A172 (cell line): ENCODE results near the gene ARSA. TPM values are rescaled to one million over a fixed set of nuclear protein-coding genes. Genes with fewer than 3 reads are reported as not detected.
"Not testable (repeated sequence)": the region's sequence is repeated elsewhere in the genome, so short reads cannot be mapped to it uniquely, and the experiment has no call there.

ENCODE experiments used
- DNase-seq: peaks from one replicate; pipeline ENCODE4 v3.0.0-alpha.2; 2015; ENCODE audit warnings: low spot score
- total RNA-seq: library from RNA; depleted of rRNA; stranded (reverse); fragments of >200 nt; shearing (Covaris generic); gene quantifications from 2 replicates; pipeline ENCODE4 v1.2.3, GENCODE V29; 2014

Gene ARSA
- total RNA-seq, 1 experiment from 2014 or later: 14.3 TPM

GRCh38 chr22:50621948-50622722 lies 5.8 kb downstream of the ARSA start:
- DNase-seq: no peak

- no peak for DNase-seq
Measured at GRCh38 chr22:50621356-50621880, 6.5 kb downstream of the ARSA start.

GRCh38 chr22:50620593-50621355 lies 7.2 kb downstream of the ARSA start:
- no peak for DNase-seq

GRCh38 chr22:50614296-50614695 lies 13.7 kb downstream of the ARSA start:
- DNase-seq: not testable (repeated sequence)

GRCh38 chr22:50613291-50613981 lies 14.5 kb downstream of the ARSA start:
- DNase-seq: no peak

GRCh38 chr22:50612528-50613221 lies 15.3 kb downstream of the ARSA start:
- DNase-seq: no peak

GRCh38 chr22:50612168-50612527 lies 15.8 kb downstream of the ARSA start:
- no peak for DNase-seq

- DNase-seq: no peak
Measured at GRCh38 chr22:50611341-50612060, 16.5 kb downstream of the ARSA start.

GRCh38 chr22:50610581-50610980 lies 17.4 kb downstream of the ARSA start:
- no peak for DNase-seq

- DNase-seq: no peak
Measured at GRCh38 chr22:50610041-50610451, 17.9 kb downstream of the ARSA start.

- no peak for DNase-seq
Measured at GRCh38 chr22:50609599-50609998, 18.4 kb downstream of the ARSA start.

- DNase-seq: no peak
Measured at GRCh38 chr22:50608996-50609395, 19.0 kb downstream of the ARSA start.

- not testable (repeated sequence) for DNase-seq
Measured at GRCh38 chr22:50608058-50608840, 19.7 kb downstream of the ARSA start.

- DNase-seq: no peak
Measured at GRCh38 chr22:50607659-50608020, 20.3 kb downstream of the ARSA start.

- no peak for DNase-seq
Measured at GRCh38 chr22:50606946-50607658, 20.9 kb downstream of the ARSA start.

GRCh38 chr22:50606165-50606945 lies 21.6 kb downstream of the ARSA start:
- no peak for DNase-seq

- DNase-seq: no peak
Measured at GRCh38 chr22:50605613-50606074, 22.3 kb downstream of the ARSA start.

GRCh38 chr22:50605002-50605612 lies 22.8 kb downstream of the ARSA start:
- no peak for DNase-seq
